Small intestine (tissue), 7 donors: ENCODE results near the gene SUPT3H. TPM values are rescaled to one million over a fixed set of nuclear protein-coding genes. Genes with fewer than 3 reads are reported as not detected.

Source experiments
- DNase-seq, 2 donors: peaks; one replicate each; pipeline versions ENCODE4 v3.0.0 to v3.0.0-alpha.2; 2013
- FAIRE-seq: peaks from 2 replicates; lab custom pipeline; 2012; peaks lifted over from hg19 to GRCh38; lab: Jason Lieb, UNC
- H3K27ac ChIP-seq, 3 donors: one replicate each; pipeline ENCODE4 v1.5.1; 2013; ENCODE audit warnings: low read length in 2 of 3, mild to moderate bottlenecking in 2 of 3, control low read depth in 1 of 3, inconsistent platforms in 1 of 3, low read depth in 1 of 3, moderate library complexity in 1 of 3
- H3K27me3 ChIP-seq, 3 donors: one replicate each; pipeline ENCODE4 v1.6.1; 2013; ENCODE audit warnings: low read length in 3 of 3, inconsistent platforms in 1 of 3; ENCODE audit not compliant: control insufficient read depth in 3 of 3, insufficient read depth in 3 of 3
- H3K36me3 ChIP-seq, 3 donors: one replicate each; pipeline ENCODE4 v1.6.1; 2013; ENCODE audit warnings: low read length in 3 of 3, inconsistent platforms in 1 of 3, low read depth in 1 of 3, mild to moderate bottlenecking in 1 of 3, moderate library complexity in 1 of 3; ENCODE audit not compliant: control insufficient read depth in 3 of 3, insufficient read depth in 2 of 3
- H3K4me1 ChIP-seq, 3 donors: one replicate each; pipeline ENCODE4 v1.6.1; 2013; ENCODE audit warnings: low read length in 2 of 3, inconsistent platforms in 1 of 3, low read depth in 1 of 3, mild to moderate bottlenecking in 1 of 3, moderate library complexity in 1 of 3; ENCODE audit not compliant: control insufficient read depth in 3 of 3, insufficient read depth in 2 of 3
- H3K4me3 ChIP-seq, 3 donors: one replicate each; pipeline ENCODE4 v1.5.1; 2013; ENCODE audit warnings: low read length in 3 of 3, control low read depth in 1 of 3, inconsistent platforms in 1 of 3, low read depth in 1 of 3, mild to moderate bottlenecking in 1 of 3, moderate library complexity in 1 of 3
- H3K9me3 ChIP-seq, 2 donors: one replicate each; pipeline ENCODE4 v1.6.1; 2013; ENCODE audit warnings: low read depth in 1 of 2, low read length in 1 of 2; ENCODE audit not compliant: control insufficient read depth in 2 of 2, insufficient read depth in 1 of 2
- WGBS, 3 donors: extraction: QIAGEN DNeasy Blood & Tissue Kit; methylation state at CpG; one replicate each; pipeline ENCODE4 v1.1.7; 2013; 5-methylcytosine and 5-hydroxymethylcytosine counted together
- polyA plus RNA-seq, 4 donors: library from polyadenylated mRNA; stranded (reverse) in 3 of 4; unstranded in 1 of 4; fragments of 200-250 nt in 3 of 4; fragments of 120-200 nt in 1 of 4; gene quantifications; one replicate each; pipeline versions ENCODE4 v1.2.1 to v1.2.3, GENCODE V29; 2013
- donor health status: healthy with polysubstance abuse.
- donor health status: control.
- donor health status: control.
- donor health status: Bipolar disorder and iron deficiency.
- donor health status: healthy.

The SUPT3H gene
- polyA plus RNA-seq, 4 donors: 2.0 to 13.8 (median 7.0) TPM

GRCh38 chr6:45201484-45201883 is 176.2 kb downstream of the SUPT3H start:
- FAIRE-seq: no peak
- Histone ChIP-seq H3K9me3 (no peaks in the 10 kb centered on the region), H3K27ac (no peak overlapping the region), H3K36me3 (no peaks in the 10 kb centered on the region), H3K27me3 (no peaks in the 10 kb centered on the region), H3K4me3 (no peak overlapping the region), H3K4me1 (peaks cover 0 to 3% (median 0%) of the 10 kb centered on the region in 3 donors)
- WGBS, 3 donors: 91 to 96% (median 93%) methylated on average over 2 of the region's 2 CpGs
- no peak for DNase-seq

- H3K4me1 ChIP-seq: peaks cover 0 to 3% (median 0%) of the 10 kb centered on the region in 3 donors
- H3K27ac ChIP-seq: no peak overlapping the region
- H3K4me3 ChIP-seq: no peak overlapping the region
- H3K27me3 ChIP-seq: no peaks in the 10 kb centered on the region
- FAIRE-seq (no peak), DNase-seq (peak; percentile 28 to 68)
- no peaks in the 10 kb centered on the region for H3K9me3 ChIP-seq
- H3K36me3 ChIP-seq: no peaks in the 10 kb centered on the region
These were observed 177.2 kb downstream of the SUPT3H start for GRCh38 chr6:45200510-45200909.

GRCh38 chr6:45199554-45199953 is 178.2 kb downstream of the SUPT3H start:
- no peak for FAIRE-seq
- H3K27ac ChIP-seq: no peak overlapping the region
- H3K36me3 ChIP-seq: no peaks in the 10 kb centered on the region
- DNase-seq: peak in 1 of 2 donors; percentile 11
- H3K4me3 ChIP-seq: no peak overlapping the region
- H3K9me3 ChIP-seq: no peaks in the 10 kb centered on the region
- H3K27me3 ChIP-seq: no peaks in the 10 kb centered on the region
- H3K4me1 ChIP-seq: peaks cover 0 to 3% (median 0%) of the 10 kb centered on the region in 3 donors

- H3K4me1 ChIP-seq: peaks cover 0 to 3% (median 0%) of the 10 kb centered on the region in 3 donors
- DNase-seq (no peak), FAIRE-seq (no peak)
- H3K27me3 ChIP-seq: no peaks in the 10 kb centered on the region
- no peak overlapping the region for H3K4me3 ChIP-seq
- 63 to 92% (median 88%) methylated on average over 3 of the region's 3 CpGs for WGBS, 3 donors
- H3K27ac ChIP-seq: no peak overlapping the region
- no peaks in the 10 kb centered on the region for H3K9me3 ChIP-seq
- no peaks in the 10 kb centered on the region for H3K36me3 ChIP-seq
These were observed 181.6 kb downstream of the SUPT3H start for GRCh38 chr6:45196121-45196520.

- no peaks in the 10 kb centered on the region for H3K27me3 ChIP-seq
- H3K4me3 ChIP-seq: no peak overlapping the region
- H3K27ac ChIP-seq: no peak overlapping the region
- peak in 1 of 2 donors; percentile 23 for DNase-seq
- H3K4me1 ChIP-seq: peaks cover 0 to 3% (median 0%) of the 10 kb centered on the region in 3 donors
- WGBS, 3 donors: 90 to 94% (median 93%) methylated on average over 1 of the region's 1 CpG
- no peak for FAIRE-seq
- no peaks in the 10 kb centered on the region for H3K9me3 ChIP-seq
- H3K36me3 ChIP-seq: no peaks in the 10 kb centered on the region
These were observed 182.6 kb downstream of the SUPT3H start for GRCh38 chr6:45195137-45195536.

- FAIRE-seq (no peak), DNase-seq (no peak)
- 78 to 88% (median 86%) methylated on average over 2 of the region's 2 CpGs for WGBS, 3 donors
- Histone ChIP-seq H3K9me3 (no peaks in the 10 kb centered on the region), H3K27ac (no peak overlapping the region), H3K4me1 (no peaks in the 10 kb centered on the region), H3K27me3 (no peaks in the 10 kb centered on the region), H3K36me3 (no peaks in the 10 kb centered on the region), H3K4me3 (no peak overlapping the region)
These were observed 185.2 kb downstream of the SUPT3H start for GRCh38 chr6:45192556-45192955.

GRCh38 chr6:45191414-45191813 is 186.3 kb downstream of the SUPT3H start:
- Histone ChIP-seq H3K27ac (no peak overlapping the region), H3K4me1 (no peaks in the 10 kb centered on the region), H3K4me3 (no peak overlapping the region), H3K9me3 (no peaks in the 10 kb centered on the region), H3K27me3 (no peaks in the 10 kb centered on the region), H3K36me3 (no peaks in the 10 kb centered on the region)
- FAIRE-seq (no peak), DNase-seq (peak in 1 of 2 donors; percentile 18)
- 72 to 85% (median 84%) methylated on average over 4 of the region's 4 CpGs for WGBS, 3 donors

- no peaks in the 10 kb centered on the region for H3K36me3 ChIP-seq
- DNase-seq: no peak
- no peak overlapping the region for H3K4me3 ChIP-seq
- no peak overlapping the region for H3K27ac ChIP-seq
- no peaks in the 10 kb centered on the region for H3K4me1 ChIP-seq
- no peaks in the 10 kb centered on the region for H3K27me3 ChIP-seq
- no peaks in the 10 kb centered on the region for H3K9me3 ChIP-seq
- WGBS, 3 donors: 93 to 99% (median 95%) methylated on average over 2 of the region's 2 CpGs
- no peak for FAIRE-seq
These were observed 189.9 kb downstream of the SUPT3H start for GRCh38 chr6:45187836-45188235.
